Measurements from ENCODE around the gene RPL18. TPM values are rescaled to one million over a fixed set of nuclear protein-coding genes. Genes with fewer than 3 reads are reported as not detected.
A peak's percentile ranks its signal among the peaks of the same experiment; 100 is the strongest.

The RPL18 gene
- total RNA-seq, 4 donors from 2014 or later = 2,067 to 3,423 (median 3,271) TPM

GRCh38 chr19:48646722-48647216, 27.8 kb upstream of the RPL18 start:
- Histone ChIP-seq H3K36me3 (no peaks in the 10 kb centered on the region), H3K4me3 (peak overlapping the region; percentile 68), H3K9me3 (no peaks in the 10 kb centered on the region), H3K4me1 (peaks cover 33% of the 10 kb centered on the region), H3K27me3 (no peaks in the 10 kb centered on the region), H3K27ac (peak overlapping the region; percentile 91)
- 9% methylated on average over 10 of the region's 10 CpGs for WGBS
- no peak for DNase-seq (ENCODE audit: low spot score in 2 of 2)
- TF ChIP-seq EP300 (IDR thresholded peaks at IDR 0.05) (no peak), POLR2AphosphoS5 (IDR thresholded peaks at IDR 0.05) (no peak), POLR2A (IDR thresholded peaks at IDR 0.05) (no peak), CTCF (IDR thresholded peaks at IDR 0.05) (no peak)

- Histone ChIP-seq H3K27ac (peak within 1 kb of the TSS; percentile 91), H3K4me1 (peaks cover 33% of the 10 kb centered on the region), H3K9me3 (no peaks in the 10 kb centered on the region), H3K36me3 (no peaks in the 10 kb centered on the region), H3K27me3 (no peaks in the 10 kb centered on the region), H3K4me3 (peak within 1 kb of the TSS; percentile 68)
- peak; percentile 94 for DNase-seq (ENCODE audit: low spot score in 2 of 2)
- no peak for TF ChIP-seq POLR2A (IDR thresholded peaks at IDR 0.05)
- no peak for TF ChIP-seq EP300 (IDR thresholded peaks at IDR 0.05)
- peak in 1 of 3 donors; percentile 66 for TF ChIP-seq POLR2AphosphoS5 (IDR thresholded peaks at IDR 0.05)
- peak; percentile 75 to 96 for TF ChIP-seq CTCF (IDR thresholded peaks at IDR 0.05)
- WGBS = under 1% methylated on average over 22 of the region's 33 CpGs
These were observed 27.2 kb upstream of the RPL18 start, which contains the start of gene CA11 for GRCh38 chr19:48646001-48646721. CA11 (minus strand) TSS chr19:48646187; CDS start chr19:48645632, 555 bp downstream.

GRCh38 chr19:48645620-48646000, 26.6 kb upstream of the RPL18 start:
- Histone ChIP-seq H3K9me3 (no peaks in the 10 kb centered on the region), H3K27me3 (no peaks in the 10 kb centered on the region), H3K36me3 (no peaks in the 10 kb centered on the region), H3K4me1 (peaks cover 33% of the 10 kb centered on the region), H3K4me3 (peak overlapping the region; percentile 68), H3K27ac (peak overlapping the region; percentile 91)
- DNase-seq (ENCODE audit: low spot score in 2 of 2) = no peak
- TF ChIP-seq EP300 (IDR thresholded peaks at IDR 0.05) (no peak), CTCF (IDR thresholded peaks at IDR 0.05) (no peak), POLR2A (IDR thresholded peaks at IDR 0.05) (no peak), POLR2AphosphoS5 (IDR thresholded peaks at IDR 0.05) (no peak)
- WGBS = 0% methylated on average over 6 of the region's 6 CpGs

GRCh38 chr19:48644839-48645619, 26.1 kb upstream of the RPL18 start:
- Histone ChIP-seq H3K27me3 (no peaks in the 10 kb centered on the region), H3K4me1 (peaks cover 33% of the 10 kb centered on the region), H3K27ac (peak overlapping the region; percentile 91), H3K36me3 (no peaks in the 10 kb centered on the region), H3K4me3 (peak overlapping the region; percentile 68), H3K9me3 (no peaks in the 10 kb centered on the region)
- TF ChIP-seq EP300 (IDR thresholded peaks at IDR 0.05) (no peak), CTCF (IDR thresholded peaks at IDR 0.05) (no peak), POLR2AphosphoS5 (IDR thresholded peaks at IDR 0.05) (no peak), POLR2A (IDR thresholded peaks at IDR 0.05) (no peak)
- under 1% methylated on average over 17 of the region's 25 CpGs for WGBS
- DNase-seq (ENCODE audit: low spot score in 2 of 2) = peak in 1 of 2 donors; percentile 87

GRCh38 chr19:48644355-48644754, 25.4 kb upstream of the RPL18 start:
- WGBS = 79% methylated on average over 4 of the region's 4 CpGs
- no peak for TF ChIP-seq CTCF (IDR thresholded peaks at IDR 0.05)
- TF ChIP-seq POLR2A (IDR thresholded peaks at IDR 0.05) = no peak
- Histone ChIP-seq H3K9me3 (no peaks in the 10 kb centered on the region), H3K4me3 (no peak overlapping the region), H3K27ac (no peak overlapping the region), H3K36me3 (no peaks in the 10 kb centered on the region), H3K4me1 (peaks cover 29% of the 10 kb centered on the region), H3K27me3 (no peaks in the 10 kb centered on the region)
- no peak for DNase-seq (ENCODE audit: low spot score in 2 of 2)
